Esophagus (tissue), 2 donors: ENCODE data around the gene HSPB3. TPM values are rescaled to one million over a fixed set of nuclear protein-coding genes. Genes with fewer than 3 reads are reported as not detected.
"Not testable (repeated sequence)": the region's sequence is repeated elsewhere in the genome, so short reads cannot be mapped to it uniquely, and the experiment has no call there.

Experiments
- H3K27ac ChIP-seq, 2 donors: one replicate each; pipeline ENCODE4 v1.5.1; 2013; ENCODE audit warnings: low read depth in 2 of 2, mild to moderate bottlenecking in 2 of 2, inconsistent platforms in 1 of 2, low read length in 1 of 2, moderate library complexity in 1 of 2
- H3K27me3 ChIP-seq, 2 donors: one replicate each; pipeline ENCODE4 v1.6.1; 2013; ENCODE audit warnings: low read length in 2 of 2, control low read depth in 1 of 2, mild to moderate bottlenecking in 1 of 2; ENCODE audit not compliant: insufficient read depth in 2 of 2, control insufficient read depth in 1 of 2
- H3K36me3 ChIP-seq, 2 donors: one replicate each; pipeline ENCODE4 v1.6.1; 2013; ENCODE audit warnings: low read length in 1 of 2; ENCODE audit not compliant: control insufficient read depth in 2 of 2, insufficient read depth in 2 of 2
- H3K4me1 ChIP-seq, 2 donors: one replicate each; pipeline ENCODE4 v1.6.1; 2013; ENCODE audit warnings: low read length in 1 of 2; ENCODE audit not compliant: control insufficient read depth in 2 of 2, insufficient read depth in 2 of 2
- H3K4me3 ChIP-seq, 2 donors: one replicate each; pipeline ENCODE4 v1.5.1; 2013; ENCODE audit warnings: low read length in 2 of 2, mild to moderate bottlenecking in 2 of 2, low read depth in 1 of 2, moderate library complexity in 1 of 2
- H3K9me3 ChIP-seq, 2 donors: one replicate each; pipeline ENCODE4 v1.6.1; 2013; ENCODE audit warnings: mild to moderate bottlenecking in 2 of 2, low read depth in 1 of 2, low read length in 1 of 2, moderate library complexity in 1 of 2; ENCODE audit not compliant: control insufficient read depth in 2 of 2, insufficient read depth in 1 of 2
- WGBS, 2 donors: extraction: QIAGEN DNeasy Blood & Tissue Kit; methylation state at CpG; one replicate each; pipeline ENCODE4 v1.1.7; 2013; 5-methylcytosine and 5-hydroxymethylcytosine counted together
- polyA plus RNA-seq, 2 donors: library from polyadenylated mRNA; stranded (reverse); fragments of 200-250 nt; gene quantifications; one replicate each; pipeline ENCODE4 v1.2.3, GENCODE V29; 2013
- donor health status: healthy with polysubstance abuse.
- donor health status: Bipolar disorder and iron deficiency.

The HSPB3 gene
- polyA plus RNA-seq, 2 donors: 3.2 to 3.5 TPM

DNA sequence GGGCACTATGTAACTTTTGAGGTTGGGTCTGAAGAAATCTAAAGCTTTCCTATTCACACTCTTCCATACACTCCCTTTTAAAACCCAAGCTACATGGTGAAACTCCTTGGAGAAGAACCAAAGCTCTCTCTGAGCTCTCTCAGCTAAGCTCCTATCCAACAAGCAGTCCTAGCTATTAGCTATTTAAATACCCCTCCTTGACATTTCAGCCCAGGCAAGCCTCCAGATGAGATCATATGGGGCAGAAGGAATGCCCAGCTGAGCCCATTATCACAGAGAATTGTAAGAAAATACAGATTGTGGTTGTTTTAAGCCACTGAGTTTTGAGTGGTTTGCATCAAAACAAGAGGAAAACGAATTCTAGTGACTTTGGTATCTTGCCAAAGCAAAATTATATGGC, 15.2 kb downstream of the HSPB3 start:
- H3K36me3 ChIP-seq: no peaks in the 10 kb centered on the region
- no peaks in the 10 kb centered on the region for H3K9me3 ChIP-seq
- 17 to 29% methylated on average over 1 of the region's 1 CpG for WGBS, 2 donors
- H3K27ac ChIP-seq: no peak overlapping the region
- no peak overlapping the region for H3K4me3 ChIP-seq
- H3K4me1 ChIP-seq: no peaks in the 10 kb centered on the region
- no peaks in the 10 kb centered on the region for H3K27me3 ChIP-seq

DNA sequence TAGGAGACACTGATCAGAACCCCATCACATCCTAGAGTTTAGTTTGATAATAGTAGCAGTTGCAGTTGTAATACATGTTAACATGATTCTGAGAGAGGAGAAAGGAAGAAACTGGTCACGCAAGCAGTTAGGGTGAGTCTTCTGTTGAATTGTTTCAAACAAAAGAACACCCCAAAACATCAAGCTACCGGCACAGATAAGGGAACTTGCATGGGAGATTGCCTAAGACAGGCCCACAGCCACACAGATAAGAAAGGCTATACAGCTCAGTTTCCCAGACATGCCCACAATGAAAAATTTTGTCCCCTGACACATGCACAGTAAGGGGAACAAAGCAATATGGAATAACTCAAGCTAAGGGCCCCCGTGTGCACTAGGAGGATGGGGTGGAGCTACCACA, 15.9 kb downstream of the HSPB3 start:
- Histone ChIP-seq H3K27me3 (no peaks in the 10 kb centered on the region), H3K4me1 (no peaks in the 10 kb centered on the region), H3K27ac (no peak overlapping the region), H3K9me3 (no peaks in the 10 kb centered on the region), H3K4me3 (no peak overlapping the region), H3K36me3 (no peaks in the 10 kb centered on the region)
- 58 to 60% methylated on average over 3 of the region's 3 CpGs for WGBS, 2 donors

DNA sequence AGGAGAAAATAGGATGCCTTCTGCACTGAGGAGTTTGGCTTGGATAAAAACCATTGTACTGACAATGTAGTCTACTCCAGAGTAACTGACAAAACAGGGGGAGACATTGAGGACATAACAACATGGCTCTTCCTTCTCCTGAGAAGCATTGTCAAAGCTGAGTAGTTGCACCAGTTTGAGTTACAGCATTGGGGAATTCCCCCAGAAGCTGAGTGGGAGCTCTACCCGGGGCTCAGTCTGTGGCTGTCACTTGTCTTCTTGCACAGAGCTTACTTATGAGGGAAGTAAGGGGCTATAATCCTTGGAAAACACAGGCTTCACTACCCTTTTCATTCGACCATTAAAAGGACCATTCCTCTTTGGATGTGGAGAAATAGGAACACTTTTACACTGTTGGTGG, 21.2 kb downstream of the HSPB3 start:
- H3K4me3 ChIP-seq: no peak overlapping the region
- H3K27ac ChIP-seq: no peak overlapping the region
- H3K36me3 ChIP-seq: no peaks in the 10 kb centered on the region
- H3K9me3 ChIP-seq: peaks cover 0 to 2% of the 10 kb centered on the region in 2 donors
- no peaks in the 10 kb centered on the region for H3K27me3 ChIP-seq
- WGBS, 2 donors: 65 to 71% methylated on average over 2 of the region's 2 CpGs
- no peaks in the 10 kb centered on the region for H3K4me1 ChIP-seq

DNA sequence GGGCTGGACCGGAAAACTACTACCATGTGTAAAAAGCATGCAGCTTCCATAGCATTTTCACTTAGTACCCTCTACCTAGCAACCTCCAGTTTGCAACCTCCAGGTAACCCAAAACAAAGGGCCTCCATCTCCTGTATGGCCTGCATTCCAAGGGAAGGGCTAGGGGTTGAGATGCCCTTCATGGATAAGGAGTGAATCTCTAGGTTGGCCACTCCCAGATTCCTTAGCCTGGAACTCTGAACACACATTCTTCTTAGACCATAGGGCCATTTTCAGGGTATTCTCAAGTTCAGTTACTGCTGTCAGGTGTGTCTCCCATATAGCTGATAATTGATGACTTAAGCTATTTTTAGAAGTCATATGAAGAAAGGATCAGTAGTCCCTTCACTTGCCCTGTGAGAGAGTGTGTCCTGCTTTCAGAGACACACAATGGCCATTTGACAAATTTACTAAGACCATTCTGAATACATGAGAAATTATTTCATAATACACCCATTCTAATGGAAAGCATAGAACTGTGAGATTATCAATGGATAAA, 22.5 kb downstream of the HSPB3 start:
- Histone ChIP-seq H3K4me3 (no peak overlapping the region), H3K36me3 (no peaks in the 10 kb centered on the region), H3K9me3 (peaks cover 0 to 2% of the 10 kb centered on the region in 2 donors), H3K27ac (no peak overlapping the region), H3K4me1 (no peaks in the 10 kb centered on the region), H3K27me3 (no peaks in the 10 kb centered on the region)
- WGBS, 2 donors: 90 to 92% methylated on average over 1 of the region's 1 CpG

DNA sequence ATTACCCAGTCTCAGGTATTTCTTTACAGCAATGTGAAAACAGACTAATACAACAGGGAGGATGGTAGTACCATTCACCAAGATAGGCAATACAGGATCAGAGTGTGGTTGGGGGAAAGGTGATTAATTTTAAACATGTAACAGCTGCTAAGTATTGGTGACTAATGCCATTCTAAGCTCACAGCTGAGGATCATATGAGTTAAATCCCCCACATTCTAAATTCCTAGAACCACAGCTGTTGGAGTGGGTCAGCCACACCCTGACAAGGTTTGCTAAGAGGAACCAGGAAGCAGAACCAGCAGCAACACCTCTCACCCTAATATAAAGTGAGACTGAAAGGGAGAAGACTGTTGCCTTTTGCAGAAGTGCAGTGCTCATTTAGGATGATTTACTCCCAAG, 24.8 kb downstream of the HSPB3 start:
- no peak overlapping the region for H3K27ac ChIP-seq
- H3K27me3 ChIP-seq: no peaks in the 10 kb centered on the region
- H3K9me3 ChIP-seq: peaks cover 0 to 2% of the 10 kb centered on the region in 2 donors
- no peak overlapping the region for H3K4me3 ChIP-seq
- no peaks in the 10 kb centered on the region for H3K36me3 ChIP-seq
- no peaks in the 10 kb centered on the region for H3K4me1 ChIP-seq

DNA sequence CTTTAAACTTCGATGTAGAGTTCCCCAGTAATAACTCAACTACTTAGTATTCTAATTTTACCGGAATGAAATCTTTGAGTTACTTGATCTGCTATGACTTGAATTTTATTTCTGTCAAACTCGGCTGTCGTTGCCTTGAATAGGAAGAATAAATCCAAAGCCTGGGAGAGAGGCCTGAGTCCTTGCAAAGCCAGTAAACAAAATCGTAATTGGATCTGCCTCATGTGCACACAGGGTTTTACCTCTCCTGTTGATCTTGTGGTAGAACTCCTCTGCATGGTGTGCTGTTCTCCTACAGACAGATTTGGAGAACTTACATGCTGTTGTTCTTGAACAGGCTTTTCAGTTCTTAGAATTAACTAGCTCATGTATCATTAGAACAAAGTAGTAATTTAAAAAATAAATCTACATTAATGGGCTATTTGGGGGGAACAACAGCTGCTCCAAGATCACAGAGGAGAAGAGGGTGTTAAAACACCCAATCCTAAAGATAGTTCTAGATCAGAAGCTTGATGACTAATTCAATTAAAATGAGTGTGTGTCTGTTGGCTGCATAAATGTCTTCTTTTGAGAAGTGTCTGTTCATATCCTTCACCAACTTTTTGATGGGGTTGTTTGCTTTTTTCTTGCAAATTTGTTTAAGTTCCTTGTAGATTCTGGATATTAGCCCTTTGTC, 28.9 kb downstream of the HSPB3 start:
- H3K36me3 ChIP-seq: no peaks in the 10 kb centered on the region
- H3K4me3 ChIP-seq: no peak overlapping the region
- no peaks in the 10 kb centered on the region for H3K9me3 ChIP-seq
- no peak overlapping the region for H3K27ac ChIP-seq
- no peaks in the 10 kb centered on the region for H3K4me1 ChIP-seq
- WGBS, 2 donors: 78 to 83% methylated on average over 5 of the region's 5 CpGs
- H3K27me3 ChIP-seq: no peaks in the 10 kb centered on the region

DNA sequence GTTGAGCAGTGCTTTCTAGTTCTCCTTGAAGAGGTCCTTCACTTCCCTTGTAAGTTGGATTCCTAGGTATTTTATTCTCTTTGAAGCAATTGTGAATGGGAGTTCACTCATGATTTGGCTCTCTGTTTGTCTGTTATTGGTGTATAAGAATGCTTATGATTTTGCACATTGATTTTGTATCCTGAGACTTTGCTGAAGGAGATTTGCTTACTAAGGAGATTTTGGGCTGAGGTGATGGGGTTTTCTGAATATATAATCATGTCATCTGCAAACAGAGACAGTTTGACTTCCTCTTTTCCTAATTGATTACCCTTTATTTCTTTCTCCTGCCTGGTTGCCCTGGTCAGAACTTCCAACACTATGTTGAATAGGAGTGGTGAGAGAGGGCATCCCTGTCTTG, 30.2 kb downstream of the HSPB3 start:
- H3K4me3 ChIP-seq, H3K36me3 ChIP-seq, H3K27me3 ChIP-seq, H3K4me1 ChIP-seq, H3K27ac ChIP-seq, H3K9me3 ChIP-seq: not testable (repeated sequence)

DNA sequence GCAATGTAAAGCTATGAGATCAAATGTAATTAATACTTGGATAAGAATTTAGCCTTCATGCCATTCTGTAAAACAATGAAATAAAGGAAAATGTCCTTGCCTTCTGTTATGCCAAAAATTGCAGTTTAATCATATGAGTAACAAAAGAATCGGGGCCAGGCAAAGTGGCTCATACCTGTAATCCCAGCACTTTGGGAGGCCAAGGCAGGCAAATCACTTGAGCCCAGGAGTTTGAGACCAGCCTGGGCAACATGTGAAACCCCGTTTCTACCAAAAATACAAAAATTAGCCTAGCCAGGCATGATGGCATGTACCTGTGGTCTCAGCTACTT, 34.1 kb downstream of the HSPB3 start:
- H3K36me3 ChIP-seq, H3K4me3 ChIP-seq, H3K27ac ChIP-seq, H3K9me3 ChIP-seq, H3K27me3 ChIP-seq, H3K4me1 ChIP-seq: not testable (repeated sequence)
- 29 to 51% methylated on average over 2 of the region's 2 CpGs for WGBS, 2 donors

DNA sequence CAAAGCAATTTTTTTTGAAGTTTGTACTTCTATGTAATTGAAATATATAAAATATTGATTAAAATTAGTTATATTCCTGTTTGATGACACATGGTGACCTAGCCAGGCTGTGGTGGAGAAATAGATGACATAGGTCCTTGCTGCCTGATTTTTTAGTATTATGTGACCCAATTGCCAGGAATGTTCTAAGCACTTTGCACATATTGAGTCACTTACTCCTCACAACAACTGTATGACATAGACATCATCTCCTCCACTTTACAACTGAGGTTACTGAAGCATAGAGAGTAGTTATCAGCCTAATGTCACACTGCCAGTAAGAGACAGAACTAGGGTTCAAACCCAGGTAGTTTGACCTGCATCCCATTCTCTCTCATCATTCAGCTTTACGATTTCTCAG, 35.8 kb downstream of the HSPB3 start:
- Histone ChIP-seq H3K4me3 (no peak overlapping the region), H3K9me3 (no peaks in the 10 kb centered on the region), H3K36me3 (no peaks in the 10 kb centered on the region), H3K27me3 (no peaks in the 10 kb centered on the region), H3K27ac (no peak overlapping the region), H3K4me1 (no peaks in the 10 kb centered on the region)
- WGBS, 2 donors: 84 to 89% methylated on average over 1 of the region's 1 CpG

DNA sequence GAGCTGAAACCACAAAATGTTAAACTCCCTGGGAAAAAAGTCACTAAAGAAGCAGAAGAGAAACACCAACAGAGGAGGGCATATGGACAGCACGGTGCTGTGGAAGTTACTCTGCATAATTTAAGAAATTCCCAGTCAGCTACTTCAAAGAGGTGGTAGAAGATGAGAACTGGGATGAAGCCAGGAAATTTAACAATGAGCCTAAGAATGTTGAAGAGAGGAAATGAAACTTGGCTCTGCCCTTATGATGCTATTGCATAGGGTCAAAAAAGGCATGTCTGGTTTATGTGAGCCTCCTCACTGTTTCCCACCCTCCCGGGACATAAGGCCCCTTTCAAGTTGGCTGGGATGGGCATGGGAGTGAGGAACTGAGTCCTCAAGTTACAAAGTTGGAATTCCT, 36.7 kb downstream of the HSPB3 start:
- WGBS, 2 donors: 40 to 60% methylated on average over 2 of the region's 2 CpGs
- H3K27ac ChIP-seq: no peak overlapping the region
- H3K27me3 ChIP-seq: no peaks in the 10 kb centered on the region
- H3K36me3 ChIP-seq: no peaks in the 10 kb centered on the region
- H3K4me3 ChIP-seq: no peak overlapping the region
- H3K9me3 ChIP-seq: no peaks in the 10 kb centered on the region
- H3K4me1 ChIP-seq: no peaks in the 10 kb centered on the region
